Osteoblast (primary cell): Measurements from ENCODE around the gene RBX1. TPM values are rescaled to one million over a fixed set of nuclear protein-coding genes. Genes with fewer than 3 reads are reported as not detected.
A peak's percentile ranks its signal among the peaks of the same experiment; 100 is the strongest.

Experiments used
- DNase-seq: peaks from one replicate; pipeline ENCODE4 v3.0.0; 2011; ENCODE audit warnings: low spot score, mixed read lengths; ENCODE audit not compliant: insufficient read length; ENCODE audit errors: missing footprints
- H2AFZ ChIP-seq: 2 replicates; pipeline ENCODE4 v1.6.0; 2011; ENCODE audit warnings: mild to moderate bottlenecking, low read length
- H3K27ac ChIP-seq: 2 replicates; pipeline ENCODE4 v1.5.1; 2011; ENCODE audit warnings: mild to moderate bottlenecking, low read depth, low read length, moderate library complexity
- H3K27me3 ChIP-seq: 2 replicates; pipeline ENCODE4 v1.6.0; 2012; ENCODE audit warnings: mild to moderate bottlenecking, control low read depth, inconsistent platforms, low read length, moderate library complexity; ENCODE audit not compliant: insufficient read depth
- H3K36me3 ChIP-seq: 2 replicates; pipeline ENCODE4 v1.5.1; 2011; ENCODE audit warnings: mild to moderate bottlenecking, low read length, control low read depth, moderate library complexity; ENCODE audit not compliant: insufficient read depth
- H3K4me1 ChIP-seq: 2 replicates; pipeline ENCODE4 v1.5.1; 2011; ENCODE audit warnings: mild to moderate bottlenecking, low read length, control low read depth, moderate library complexity; ENCODE audit not compliant: insufficient read depth
- H3K4me2 ChIP-seq: 2 replicates; pipeline ENCODE4 v1.6.0; 2011; ENCODE audit warnings: mild to moderate bottlenecking, low read length; ENCODE audit not compliant: insufficient read depth
- H3K4me3 ChIP-seq: fragments of 200-600 bp; sonication (generic); 3 replicates; pipeline ENCODE4 v1.5.1; 2012; ENCODE audit warnings: mild to moderate bottlenecking, low read length, inconsistent platforms; ENCODE audit not compliant: insufficient read depth
- H3K79me2 ChIP-seq: 2 replicates; pipeline ENCODE4 v1.6.0; 2012; ENCODE audit warnings: mild to moderate bottlenecking, low read length, control low read depth, inconsistent platforms; ENCODE audit not compliant: insufficient read depth
- H3K9me3 ChIP-seq: 2 replicates; pipeline ENCODE4 v1.5.1; 2011; ENCODE audit warnings: low read depth, low read length, control low read depth
- H4K20me1 ChIP-seq: 2 replicates; pipeline ENCODE4 v1.6.0; 2012; ENCODE audit warnings: mild to moderate bottlenecking, low read length, control low read depth; ENCODE audit not compliant: insufficient read depth
- total RNA-seq: library from RNA; depleted of rRNA; stranded (reverse); fragments of >200 nt; gene quantifications from 2 replicates; pipeline ENCODE4 v1.2.3, GENCODE V29; 2012
- TF ChIP-seq, protein P1 (sequence below): IDR thresholded peaks from 2 replicates; pipeline ENCODE4 v1.5.1; 2011; ENCODE audit warnings: mild to moderate bottlenecking, low read depth, low read length, moderate library complexity; ENCODE audit errors: extremely low read depth

The RBX1 gene
- total RNA-seq, 1 donor = 28.2 TPM

DNA sequence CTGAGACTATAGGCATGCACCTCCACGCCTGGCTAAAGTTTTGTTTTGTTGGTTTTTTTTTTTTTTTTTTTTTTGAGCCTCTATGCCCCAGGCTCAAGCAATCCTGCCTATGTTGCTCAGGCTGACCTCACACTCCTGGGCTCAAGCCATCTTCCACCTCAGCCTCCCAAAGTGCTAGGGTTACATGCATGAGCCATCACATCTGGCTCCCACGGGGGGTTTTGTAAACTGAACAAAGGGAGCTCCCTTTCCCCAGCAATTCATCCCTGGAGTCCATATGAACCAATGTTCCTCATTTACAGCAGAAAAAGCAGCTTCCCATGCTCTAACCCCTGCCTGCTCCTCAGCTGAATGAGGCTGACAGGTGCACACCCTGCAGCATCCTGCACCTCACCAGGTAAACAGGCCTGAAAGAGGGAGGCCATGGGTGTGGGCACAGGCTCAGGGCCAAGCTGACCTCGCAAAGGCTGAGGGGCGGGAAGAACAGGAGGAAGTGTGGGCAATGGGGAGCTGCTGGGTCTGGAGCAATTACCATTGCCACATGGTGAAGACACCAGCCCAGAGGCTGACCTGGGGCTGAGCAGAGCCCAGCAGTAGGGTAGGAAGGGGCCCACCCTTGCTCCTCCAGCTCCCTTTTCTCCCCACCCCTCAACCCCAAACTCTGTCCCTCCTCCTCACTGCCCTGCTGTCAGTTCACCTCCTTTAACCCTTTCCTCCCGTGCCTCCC, 58.2 kb downstream of the RBX1 start:
- Histone ChIP-seq H3K36me3 (no peaks in the 10 kb centered on the region), H3K9me3 (no peaks in the 10 kb centered on the region), H3K4me3 (no peak overlapping the region), H3K27ac (no peak overlapping the region), H3K27me3 (peaks cover 3% of the 10 kb centered on the region), H3K4me2 (peak overlapping the region; percentile 21), H3K4me1 (peaks cover 3% of the 10 kb centered on the region), H3K79me2 (no peaks in the 10 kb centered on the region), H2AFZ (no peak overlapping the region), H4K20me1 (no peaks in the 10 kb centered on the region)
- TF ChIP-seq, protein P1, sequence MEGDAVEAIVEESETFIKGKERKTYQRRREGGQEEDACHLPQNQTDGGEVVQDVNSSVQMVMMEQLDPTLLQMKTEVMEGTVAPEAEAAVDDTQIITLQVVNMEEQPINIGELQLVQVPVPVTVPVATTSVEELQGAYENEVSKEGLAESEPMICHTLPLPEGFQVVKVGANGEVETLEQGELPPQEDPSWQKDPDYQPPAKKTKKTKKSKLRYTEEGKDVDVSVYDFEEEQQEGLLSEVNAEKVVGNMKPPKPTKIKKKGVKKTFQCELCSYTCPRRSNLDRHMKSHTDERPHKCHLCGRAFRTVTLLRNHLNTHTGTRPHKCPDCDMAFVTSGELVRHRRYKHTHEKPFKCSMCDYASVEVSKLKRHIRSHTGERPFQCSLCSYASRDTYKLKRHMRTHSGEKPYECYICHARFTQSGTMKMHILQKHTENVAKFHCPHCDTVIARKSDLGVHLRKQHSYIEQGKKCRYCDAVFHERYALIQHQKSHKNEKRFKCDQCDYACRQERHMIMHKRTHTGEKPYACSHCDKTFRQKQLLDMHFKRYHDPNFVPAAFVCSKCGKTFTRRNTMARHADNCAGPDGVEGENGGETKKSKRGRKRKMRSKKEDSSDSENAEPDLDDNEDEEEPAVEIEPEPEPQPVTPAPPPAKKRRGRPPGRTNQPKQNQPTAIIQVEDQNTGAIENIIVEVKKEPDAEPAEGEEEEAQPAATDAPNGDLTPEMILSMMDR = no peak
- peak; percentile 67 for DNase-seq

DNA sequence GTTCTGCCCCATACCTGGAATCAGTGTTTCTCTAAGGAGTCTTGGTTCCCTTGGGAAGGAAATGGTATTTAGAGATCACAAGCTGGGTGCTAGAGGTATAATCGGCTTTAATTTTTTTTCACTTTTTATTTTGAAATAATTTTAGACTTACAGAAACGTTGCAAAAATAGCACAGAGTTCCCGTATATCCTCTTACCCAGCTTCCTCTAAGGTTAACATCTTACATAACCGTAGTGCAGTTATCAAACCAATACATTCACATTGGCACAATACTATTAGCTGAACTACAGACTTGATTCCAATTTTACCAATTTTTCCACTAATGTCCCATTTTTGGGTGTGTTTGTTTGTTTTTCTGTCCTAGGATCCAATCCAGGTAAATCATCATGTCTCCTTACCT, 63.8 kb downstream of the RBX1 start:
- Histone ChIP-seq H3K27ac (no peak overlapping the region), H3K9me3 (no peaks in the 10 kb centered on the region), H4K20me1 (no peaks in the 10 kb centered on the region), H3K4me1 (no peaks in the 10 kb centered on the region), H3K27me3 (peaks cover 3% of the 10 kb centered on the region), H3K4me3 (no peak overlapping the region), H3K79me2 (no peaks in the 10 kb centered on the region), H3K36me3 (no peaks in the 10 kb centered on the region), H2AFZ (no peak overlapping the region), H3K4me2 (no peak overlapping the region)
- TF ChIP-seq, protein P1 = no peak
- no peak for DNase-seq

DNA sequence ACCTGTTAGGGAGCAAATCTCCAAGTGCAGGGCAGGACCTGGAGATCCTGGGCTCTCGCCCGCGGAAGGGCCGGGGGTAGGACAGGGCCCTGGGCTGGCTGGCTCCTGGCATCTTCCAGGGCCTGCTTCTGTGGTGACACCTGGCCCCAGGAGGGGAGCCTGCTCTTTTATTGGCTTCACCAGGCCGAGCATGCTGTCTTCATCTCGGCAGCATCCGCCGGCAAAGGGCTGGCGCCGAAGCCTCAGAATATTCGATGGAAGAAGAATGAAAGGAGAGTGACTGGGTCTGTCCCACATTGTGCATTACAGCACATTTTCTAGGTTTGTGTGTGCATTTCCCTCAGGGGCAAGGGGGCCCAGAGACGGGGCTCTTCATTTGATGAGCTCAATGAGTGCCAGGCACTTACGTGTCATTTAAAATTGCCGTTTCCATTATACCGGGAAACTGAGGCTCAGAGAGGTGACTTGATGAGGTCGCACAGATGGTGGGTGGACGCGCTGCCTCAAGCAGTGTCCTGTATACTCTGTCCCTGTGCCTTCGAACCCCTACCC, 70.0 kb downstream of the RBX1 start:
- H3K4me1 ChIP-seq = peaks cover 8% of the 10 kb centered on the region
- peak overlapping the region; percentile 60 for H2AFZ ChIP-seq
- H3K36me3 ChIP-seq = no peaks in the 10 kb centered on the region
- no peaks in the 10 kb centered on the region for H4K20me1 ChIP-seq
- no peaks in the 10 kb centered on the region for H3K9me3 ChIP-seq
- peak; percentile 54 for DNase-seq
- TF ChIP-seq, protein P1 = no peak
- peaks cover 10% of the 10 kb centered on the region for H3K27me3 ChIP-seq
- no peaks in the 10 kb centered on the region for H3K79me2 ChIP-seq
- no peak overlapping the region for H3K27ac ChIP-seq
- H3K4me3 ChIP-seq = peak overlapping the region; percentile 76
- peak overlapping the region; percentile 84 for H3K4me2 ChIP-seq

DNA sequence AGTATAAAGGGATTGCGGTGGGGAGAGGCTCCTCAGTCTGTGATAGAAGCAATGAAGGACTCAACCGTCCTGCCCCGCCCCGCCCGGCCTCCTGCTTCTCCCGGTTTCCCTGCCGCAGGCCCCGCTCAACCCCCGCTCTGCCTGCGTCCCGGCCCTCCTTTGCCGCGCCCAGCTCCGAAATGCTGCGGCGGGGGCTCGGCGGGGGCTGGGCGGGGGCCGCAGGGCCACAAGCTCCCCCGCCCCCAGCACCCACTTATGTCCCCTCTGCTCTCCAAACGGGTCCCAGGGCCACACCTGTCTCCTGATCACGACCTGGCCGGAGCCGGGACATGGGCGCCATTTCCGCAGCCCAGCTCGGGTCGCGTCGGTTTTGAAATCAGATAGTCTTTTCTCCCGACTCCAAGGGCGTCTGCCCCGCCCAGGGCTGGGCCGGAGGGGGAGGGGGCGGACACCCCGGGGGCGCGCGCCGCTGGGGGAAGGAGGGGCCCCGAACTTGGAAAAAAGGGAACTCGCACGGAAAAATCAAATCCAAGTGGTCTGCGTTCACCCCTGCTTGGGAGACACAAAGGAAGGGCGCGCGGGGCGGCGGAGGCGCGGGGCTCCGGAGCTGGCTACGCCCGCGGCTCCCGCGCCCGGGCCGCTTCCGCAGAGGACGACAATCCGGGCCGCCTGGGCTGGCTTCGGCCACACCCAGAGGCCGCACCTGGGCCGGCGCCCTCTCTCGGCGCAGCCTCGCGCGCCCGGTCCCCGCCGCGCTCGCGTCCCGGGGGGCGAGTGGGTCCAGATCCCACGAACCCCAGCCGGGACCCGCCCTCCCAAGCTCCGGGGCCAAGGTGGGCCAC, 70.7 kb downstream of the RBX1 start:
- TF ChIP-seq, protein P1 = no peak
- peaks cover 8% of the 10 kb centered on the region for H3K4me1 ChIP-seq
- H3K9me3 ChIP-seq = no peaks in the 10 kb centered on the region
- peak overlapping the region; percentile 76 for H3K4me3 ChIP-seq
- peak overlapping the region; percentile 84 for H3K4me2 ChIP-seq
- no peaks in the 10 kb centered on the region for H4K20me1 ChIP-seq
- H3K27me3 ChIP-seq = peaks cover 14% of the 10 kb centered on the region
- peak; percentile 82 for DNase-seq
- H3K79me2 ChIP-seq = no peaks in the 10 kb centered on the region
- no peak overlapping the region for H3K27ac ChIP-seq
- no peaks in the 10 kb centered on the region for H3K36me3 ChIP-seq
- H2AFZ ChIP-seq = peak overlapping the region; percentile 76
